SHP77 (cell line): ENCODE results near the gene ZNF655.
A peak's percentile ranks its signal among the peaks of the same experiment; 100 is the strongest.

Experiments used
- DNase-seq, 2 experiments: peaks; one replicate each; lab custom pipeline; 2025; lab: John Stamatoyannopoulos, UW

Gene ZNF655

DNA sequence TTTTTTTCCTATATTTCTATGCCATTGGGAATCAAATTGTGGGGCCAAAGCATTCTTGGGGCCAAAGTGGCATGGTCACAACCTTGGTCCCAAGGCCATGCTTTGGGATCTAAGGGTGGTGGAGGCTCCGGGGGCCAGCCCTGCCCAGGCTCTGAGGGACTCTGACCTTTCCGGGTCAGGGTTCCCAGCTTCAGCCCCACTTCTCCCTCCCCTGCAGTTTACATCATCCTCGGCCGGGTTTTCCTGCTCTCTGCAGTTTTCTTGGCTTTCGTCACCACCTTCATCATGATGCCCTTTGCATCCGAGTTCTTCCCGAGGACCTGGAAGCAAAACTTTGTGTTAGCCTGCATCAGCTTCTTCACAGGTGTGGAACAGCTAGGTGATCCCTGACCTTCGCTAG lies 48.1 kb downstream of the ZNF655 start:
- DNase-seq = no peak

DNA sequence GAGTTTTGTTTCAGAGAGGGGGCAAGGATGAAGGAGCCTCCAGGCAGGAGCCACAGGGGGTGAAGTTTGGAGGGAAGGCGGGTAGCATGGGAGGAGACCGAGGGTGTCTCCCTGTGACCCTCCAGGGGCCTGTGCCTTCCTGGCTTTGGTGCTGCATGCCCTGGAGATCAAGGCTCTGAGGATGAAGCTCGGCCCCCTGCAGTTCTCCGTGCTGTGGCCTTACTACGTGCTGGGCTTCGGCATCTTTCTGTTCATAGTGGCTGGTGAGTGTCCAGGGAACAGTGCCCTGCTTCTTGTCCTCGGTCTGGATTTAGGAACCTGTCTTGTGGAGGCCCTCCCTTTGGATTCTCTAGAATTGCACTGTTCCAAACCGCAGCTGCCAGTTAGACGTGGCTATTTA lies 49.1 kb downstream of the ZNF655 start:
- DNase-seq = no peak

GRCh38 chr7:99614495-99614894 lies 56.1 kb downstream of the ZNF655 start:
- DNase-seq = no peak

- DNase-seq = no peak
Observed at GRCh38 chr7:99615989-99616358, 57.5 kb downstream of the ZNF655 start.

DNA sequence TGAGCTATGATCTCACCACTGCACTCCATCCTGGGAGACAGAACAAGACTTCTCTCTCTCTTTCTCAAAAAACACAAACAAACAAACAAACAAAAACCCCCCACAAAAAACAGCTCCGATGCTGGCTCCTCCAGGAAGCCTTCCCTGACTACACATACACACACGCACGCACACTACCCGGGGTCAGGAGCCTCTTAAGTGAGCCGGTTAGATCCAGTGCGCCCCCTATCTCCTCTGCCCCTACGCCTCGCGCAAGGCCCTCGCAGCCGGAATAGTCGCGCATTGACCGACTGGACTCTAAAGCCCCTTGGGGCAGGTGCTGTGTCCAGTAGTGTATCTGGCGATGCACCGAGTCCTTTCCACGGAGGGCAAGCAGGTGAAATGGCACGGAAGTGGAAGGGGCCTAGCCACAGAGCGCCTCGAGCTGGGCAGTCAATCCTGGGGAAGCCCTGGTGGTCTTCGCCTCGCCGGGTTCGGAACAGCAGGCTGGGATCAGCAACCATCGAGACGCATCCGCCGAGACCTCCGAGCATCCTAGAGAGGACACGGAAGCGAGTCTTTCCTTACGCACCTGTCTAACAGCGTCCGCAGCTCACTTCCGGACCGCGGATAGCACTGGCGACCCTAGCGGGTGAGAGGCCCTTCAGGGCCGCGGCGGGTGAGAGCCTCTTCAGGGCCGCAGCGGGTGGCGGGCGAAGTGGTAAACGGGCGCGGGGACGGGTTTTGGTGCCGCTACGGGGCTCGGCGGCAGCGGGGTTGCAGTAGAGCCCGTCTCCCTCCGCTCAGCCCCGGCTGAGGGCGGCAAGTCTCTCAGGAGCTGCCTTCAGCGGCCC lies 58.1 kb downstream of the ZNF655 start, which contains the start of gene ZSCAN25:
TSS of gene ZSCAN25 (plus strand) at position 588 of the 833 bp plus-strand sequence. CDS start 2,661 bp downstream, outside the sequence.
- DNase-seq = peak; percentile 89 to 92

DNA sequence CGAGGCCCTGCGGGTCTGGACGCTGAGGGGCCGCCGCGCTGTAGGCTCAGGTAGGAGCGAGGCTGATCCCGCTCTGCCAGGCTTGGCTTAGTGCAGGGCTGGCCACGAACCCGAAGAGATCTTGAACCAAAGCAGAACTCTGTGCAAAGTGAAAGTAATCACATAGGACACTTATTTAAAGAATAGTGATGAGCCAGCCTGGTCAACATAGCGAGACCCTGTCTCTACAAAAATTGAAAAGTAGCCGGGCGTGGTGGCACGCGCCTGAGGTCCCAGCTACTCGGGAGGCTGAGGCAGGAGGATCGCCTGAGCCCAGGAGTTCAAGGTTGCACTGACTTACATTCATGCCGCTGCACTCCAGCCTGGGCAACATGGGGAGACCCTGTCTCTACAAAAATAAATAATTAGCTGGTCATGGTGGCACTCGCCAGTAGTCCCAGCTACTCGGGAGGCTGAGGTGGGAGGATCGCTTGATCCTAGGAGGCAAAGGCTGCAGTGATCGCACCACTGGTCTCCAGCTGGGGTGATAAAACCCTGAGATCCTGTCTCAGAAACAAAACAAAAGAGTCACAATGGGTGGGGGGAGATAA lies 58.8 kb downstream of the ZNF655 start:
- DNase-seq = no peak

- DNase-seq = no peak
Observed at GRCh38 chr7:99618726-99619125, 60.3 kb downstream of the ZNF655 start.

- no peak for DNase-seq
Observed at GRCh38 chr7:99619571-99620130, 61.2 kb downstream of the ZNF655 start.

DNA sequence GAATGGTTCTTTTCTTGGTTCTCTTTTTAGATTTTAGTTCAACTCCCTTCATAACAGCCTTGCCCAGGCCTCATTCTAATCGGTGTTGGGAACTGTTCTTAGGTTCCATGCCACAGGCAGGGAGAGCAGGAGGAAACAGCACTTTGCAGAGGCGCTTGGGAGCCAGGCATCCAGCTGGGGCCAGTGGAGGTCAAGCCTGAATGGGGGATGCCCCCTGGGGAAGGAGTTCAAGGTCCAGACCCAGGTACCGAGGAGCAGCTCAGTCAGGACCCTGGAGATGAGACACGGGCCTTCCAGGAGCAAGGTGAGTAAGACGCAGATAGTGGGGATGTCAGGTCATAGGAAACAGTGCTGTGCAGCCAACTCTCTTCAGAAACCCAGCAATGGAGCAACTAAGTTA lies 62.8 kb downstream of the ZNF655 start:
- DNase-seq = no peak

- no peak for DNase-seq
Observed at GRCh38 chr7:99622596-99622995, 64.2 kb downstream of the ZNF655 start.

DNA sequence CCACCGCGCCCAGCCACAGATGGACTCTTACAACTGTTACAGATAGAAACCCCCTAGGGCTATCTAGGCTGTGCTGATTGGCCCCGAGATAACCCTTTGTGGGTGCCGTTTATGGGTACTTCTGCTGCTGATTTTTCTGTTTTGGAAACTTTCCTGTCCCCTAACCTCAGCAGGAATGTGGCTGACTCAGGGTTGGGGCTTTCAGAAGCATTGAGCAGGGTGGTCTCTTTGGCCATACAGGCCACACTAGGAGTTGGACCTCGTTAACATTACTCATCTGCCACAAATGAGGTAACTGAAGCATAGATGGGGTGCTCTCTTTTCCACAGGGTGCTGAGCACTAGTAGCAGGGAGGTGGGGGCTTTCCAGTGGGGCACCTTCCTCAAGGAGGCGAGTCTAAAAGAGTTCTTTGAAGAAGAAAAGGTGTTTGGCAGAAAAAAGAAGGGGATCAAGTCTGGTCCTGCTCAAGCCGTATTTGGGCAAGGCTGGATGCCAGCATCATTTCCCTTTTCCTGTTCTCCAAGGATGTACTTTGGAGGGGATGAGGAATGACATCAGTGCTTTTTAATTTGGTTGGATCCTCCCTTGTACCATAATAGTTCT lies 64.8 kb downstream of the ZNF655 start:
- no peak for DNase-seq

DNA sequence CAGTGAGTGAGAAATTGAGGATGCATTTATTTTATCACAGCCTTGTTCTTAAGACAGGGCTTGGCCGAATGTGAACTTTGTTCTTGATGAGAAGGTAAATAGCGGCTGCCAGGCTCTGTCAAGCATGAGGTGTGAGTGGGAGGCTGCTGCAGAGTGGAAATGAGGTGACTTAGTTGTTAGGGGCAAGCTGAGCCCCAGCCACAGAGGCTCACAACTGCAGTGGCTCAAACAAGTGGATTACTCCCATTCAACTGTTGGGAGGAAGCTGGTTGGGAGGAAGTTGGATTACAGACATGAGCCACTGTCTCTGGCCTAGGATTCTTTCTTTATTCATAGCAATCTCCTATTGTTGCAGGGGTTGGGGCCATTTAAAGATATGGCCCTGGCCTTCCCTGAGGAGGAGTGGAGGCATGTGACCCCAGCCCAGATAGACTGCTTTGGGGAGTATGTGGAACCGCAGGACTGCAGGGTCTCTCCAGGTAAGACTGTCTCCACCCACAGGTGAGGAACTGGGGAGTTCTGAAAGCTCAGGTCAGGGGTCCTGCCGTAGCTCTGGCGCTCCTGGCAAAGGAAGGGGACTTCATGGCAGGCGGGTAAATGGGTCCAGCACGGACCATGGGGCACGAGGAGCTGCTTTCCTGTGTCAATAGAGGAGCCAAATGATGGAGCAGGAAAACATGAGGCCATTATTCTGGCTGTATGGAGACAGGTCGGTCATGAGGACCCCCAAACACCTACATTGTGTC lies 65.4 kb downstream of the ZNF655 start:
- DNase-seq = no peak

DNA sequence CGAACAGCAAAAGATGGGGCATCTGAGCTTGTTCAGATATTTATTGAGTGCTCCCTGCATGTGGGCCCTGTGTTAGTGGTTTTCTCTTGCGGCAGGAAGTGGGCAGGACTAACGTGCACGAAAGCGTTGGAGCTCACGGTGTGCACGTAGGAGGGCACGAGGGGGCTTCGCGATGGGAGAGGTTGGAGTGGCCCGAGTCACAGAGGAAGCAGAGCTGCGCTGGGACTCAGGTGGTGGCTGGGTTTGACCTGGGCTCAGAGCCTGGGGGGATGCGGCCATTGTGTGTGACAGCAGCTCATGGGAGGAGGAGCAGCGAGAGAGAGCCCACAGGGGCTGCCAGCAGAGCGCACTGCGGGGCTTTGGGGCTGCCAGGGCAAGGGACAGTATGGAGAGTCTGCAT lies 66.0 kb downstream of the ZNF655 start:
- no peak for DNase-seq

DNA sequence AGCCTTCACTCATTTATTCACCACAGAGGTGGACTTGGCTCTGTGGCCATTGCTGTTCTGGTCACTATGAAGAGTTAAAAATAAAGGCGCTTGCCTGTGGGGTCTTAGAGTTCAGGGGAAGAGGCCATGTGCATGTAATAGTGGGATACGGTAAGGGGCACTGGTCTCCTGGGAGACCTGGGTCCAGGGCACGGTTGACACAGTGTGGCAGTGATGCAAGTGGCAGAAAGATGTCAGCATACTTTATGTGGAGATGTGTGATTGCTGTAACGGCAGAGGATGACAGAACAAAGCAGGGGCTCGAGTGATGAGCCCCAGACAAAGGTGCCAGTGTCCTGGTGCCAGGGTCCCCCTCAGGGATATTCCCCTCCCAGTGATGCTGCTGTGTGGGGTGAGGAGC lies 66.9 kb downstream of the ZNF655 start:
- no peak for DNase-seq

- DNase-seq = no peak
Observed at GRCh38 chr7:99625961-99626360, 67.5 kb downstream of the ZNF655 start.
